VCaP (cell line): ENCODE data around the gene PHETA1.

Source experiments
- H3K27ac ChIP-seq: fragments of 450-650 bp; 2 replicates; pipeline ENCODE4 v1.5.1; 2017
- TF ChIP-seq, protein P1 (sequence below): fragments of 450-650 bp; conservative IDR thresholded peaks from 2 replicates; pipeline ENCODE4 v1.5.1; 2017; ENCODE audit warnings: mild to moderate bottlenecking, moderate library complexity

The PHETA1 gene

DNA sequence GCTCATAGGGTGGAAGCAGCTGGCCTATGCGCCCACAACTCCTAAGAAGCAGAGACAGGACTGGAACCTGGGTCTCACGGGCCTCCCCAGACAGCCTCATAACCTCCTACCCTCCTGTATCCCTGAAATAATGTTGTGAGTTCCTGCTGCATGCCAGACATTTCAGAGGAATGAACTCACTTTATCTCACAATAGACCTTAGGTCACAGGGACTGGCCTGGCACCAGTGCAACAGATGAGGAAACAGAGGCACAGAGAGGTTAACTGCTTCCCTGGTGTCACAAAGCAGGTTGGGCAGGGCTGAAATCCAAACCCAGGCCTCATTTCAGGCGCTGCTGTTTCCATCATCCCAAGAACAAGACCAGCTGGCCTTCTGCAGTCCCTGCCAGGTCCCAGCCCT, 5.3 kb downstream of the PHETA1 start:
- no peak overlapping the region for H3K27ac ChIP-seq
- TF ChIP-seq, protein P1, sequence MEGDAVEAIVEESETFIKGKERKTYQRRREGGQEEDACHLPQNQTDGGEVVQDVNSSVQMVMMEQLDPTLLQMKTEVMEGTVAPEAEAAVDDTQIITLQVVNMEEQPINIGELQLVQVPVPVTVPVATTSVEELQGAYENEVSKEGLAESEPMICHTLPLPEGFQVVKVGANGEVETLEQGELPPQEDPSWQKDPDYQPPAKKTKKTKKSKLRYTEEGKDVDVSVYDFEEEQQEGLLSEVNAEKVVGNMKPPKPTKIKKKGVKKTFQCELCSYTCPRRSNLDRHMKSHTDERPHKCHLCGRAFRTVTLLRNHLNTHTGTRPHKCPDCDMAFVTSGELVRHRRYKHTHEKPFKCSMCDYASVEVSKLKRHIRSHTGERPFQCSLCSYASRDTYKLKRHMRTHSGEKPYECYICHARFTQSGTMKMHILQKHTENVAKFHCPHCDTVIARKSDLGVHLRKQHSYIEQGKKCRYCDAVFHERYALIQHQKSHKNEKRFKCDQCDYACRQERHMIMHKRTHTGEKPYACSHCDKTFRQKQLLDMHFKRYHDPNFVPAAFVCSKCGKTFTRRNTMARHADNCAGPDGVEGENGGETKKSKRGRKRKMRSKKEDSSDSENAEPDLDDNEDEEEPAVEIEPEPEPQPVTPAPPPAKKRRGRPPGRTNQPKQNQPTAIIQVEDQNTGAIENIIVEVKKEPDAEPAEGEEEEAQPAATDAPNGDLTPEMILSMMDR: no peak

- TF ChIP-seq, protein P1: no peak
- no peak overlapping the region for H3K27ac ChIP-seq
Observed at GRCh38 chr12:111362687-111363475, 6.0 kb downstream of the PHETA1 start.

DNA sequence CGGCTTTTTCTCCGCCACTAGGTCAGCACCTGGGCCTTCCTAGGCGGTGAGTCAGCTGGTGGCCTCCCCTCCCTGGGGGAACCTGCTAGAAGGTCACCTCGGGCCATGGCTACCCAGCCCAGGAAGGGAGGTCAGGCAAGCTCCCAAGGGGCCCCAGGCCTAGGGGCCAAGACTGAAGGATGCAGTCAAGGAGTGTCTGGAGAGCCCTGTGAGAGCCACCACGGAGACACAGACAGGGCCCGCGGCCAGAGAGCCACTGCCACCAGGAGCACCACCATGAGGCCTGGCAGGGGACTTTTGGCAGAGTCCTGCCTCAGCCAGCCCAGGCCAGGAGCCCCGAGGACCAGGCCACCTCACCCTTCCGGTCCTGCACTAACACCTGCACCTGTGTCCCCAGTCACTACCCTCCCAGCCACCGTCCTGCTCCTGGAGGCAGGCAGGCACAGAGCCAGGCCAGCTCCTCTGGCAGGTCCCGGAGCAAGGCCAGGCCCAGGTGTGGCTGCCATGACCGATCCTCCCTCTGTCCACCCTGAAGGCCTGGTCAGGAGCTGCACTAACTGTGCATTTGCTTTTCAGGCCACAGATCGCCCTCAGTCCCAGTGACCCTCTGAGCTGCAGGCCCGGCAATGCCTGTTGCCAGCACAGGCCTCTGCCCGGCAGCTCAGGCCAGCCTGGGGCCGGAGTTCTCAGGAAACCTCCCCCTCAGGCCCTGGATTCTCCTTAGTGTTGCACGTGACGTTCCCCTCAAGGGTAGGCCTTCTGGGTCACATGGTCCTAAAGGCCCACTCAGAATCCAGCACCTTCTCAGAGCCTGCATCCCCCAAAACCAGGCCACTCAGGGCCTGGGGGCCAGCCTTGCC, 6.9 kb downstream of the PHETA1 start:
- TF ChIP-seq, protein P1: no peak
- H3K27ac ChIP-seq: no peak overlapping the region

DNA sequence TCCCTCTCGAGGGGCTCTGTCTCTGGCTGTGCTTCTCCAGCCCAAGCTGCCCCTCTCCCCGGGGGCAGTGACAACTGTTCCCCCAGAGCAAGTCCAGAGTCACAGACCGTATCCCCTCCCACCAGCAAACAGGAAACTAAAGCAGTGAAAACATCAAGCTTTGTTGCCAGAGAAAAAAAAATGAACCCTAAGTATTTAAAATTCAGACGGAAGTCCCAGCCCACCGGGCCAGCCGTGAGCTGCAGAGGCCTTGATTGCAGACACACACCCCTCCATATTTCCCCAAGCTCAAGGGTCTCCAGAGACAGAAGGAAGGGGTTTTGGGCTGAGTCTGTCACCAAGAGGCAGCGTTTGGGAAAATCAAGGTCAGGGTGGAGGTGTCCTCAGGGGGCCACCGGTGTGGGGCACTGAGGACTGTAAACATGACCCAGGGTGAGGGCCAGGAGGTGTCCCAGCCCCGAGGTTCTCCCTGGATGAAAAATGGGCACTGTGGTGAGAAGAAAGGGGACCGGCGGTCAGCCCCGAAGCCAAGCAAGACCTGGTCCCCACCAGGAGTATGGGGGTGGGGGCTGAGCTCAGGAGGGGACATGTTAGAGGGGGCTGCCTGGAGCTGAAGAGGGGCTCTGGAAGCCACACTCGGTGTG, 7.7 kb downstream of the PHETA1 start:
- TF ChIP-seq, protein P1: no peak

DNA sequence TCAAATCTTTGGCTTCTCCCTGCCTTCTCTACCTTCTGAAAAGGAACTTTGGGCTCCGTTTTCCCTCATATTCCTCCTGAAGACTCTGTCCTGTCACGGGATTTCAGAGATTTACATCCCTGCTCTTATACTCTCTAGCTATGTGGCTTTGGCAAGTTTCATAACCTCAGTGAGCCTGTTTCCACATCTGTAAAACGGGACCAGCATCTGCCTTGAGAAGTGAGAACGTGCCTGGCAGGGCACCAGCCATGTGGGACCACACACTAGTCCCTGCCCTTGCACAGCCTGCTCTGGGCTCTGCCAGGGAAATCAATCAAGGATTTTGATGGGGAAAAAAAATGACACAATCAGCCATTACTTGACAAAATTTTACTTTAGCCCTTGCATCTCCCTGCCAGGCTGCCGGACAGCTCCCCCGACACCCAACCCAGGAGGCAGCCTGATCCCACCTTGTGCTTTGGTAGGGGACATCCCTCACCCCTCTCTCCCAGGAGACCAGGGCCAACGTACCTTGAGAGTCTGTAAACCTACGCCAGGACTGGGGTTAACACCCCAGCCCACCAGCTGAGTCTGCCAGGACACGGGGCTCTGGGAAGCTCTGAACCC, 8.5 kb downstream of the PHETA1 start:
- H3K27ac ChIP-seq: no peak overlapping the region

More for the DNA sequence above, 7.7 kb downstream of the PHETA1 start:
- no peak overlapping the region for H3K27ac ChIP-seq

DNA sequence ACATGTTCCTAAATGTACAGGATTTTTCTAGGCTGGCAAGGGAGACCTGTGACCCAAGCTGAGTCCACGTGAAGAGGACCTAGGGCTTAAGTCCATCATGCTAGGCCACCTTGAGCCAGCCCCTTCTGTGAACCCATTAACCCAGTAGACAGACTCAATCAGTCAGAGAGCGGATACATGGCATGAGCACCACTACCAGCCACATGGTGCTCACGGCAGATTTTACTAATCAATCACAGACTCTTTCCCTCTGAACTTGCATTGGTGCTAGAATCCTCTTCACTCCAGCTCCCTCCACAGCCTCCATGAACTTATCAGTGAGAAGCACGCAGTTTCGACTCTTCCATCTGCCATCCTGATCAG, 9.0 kb downstream of the PHETA1 start:
- no peak overlapping the region for H3K27ac ChIP-seq
- TF ChIP-seq, protein P1: no peak

More for the DNA sequence above, 8.5 kb downstream of the PHETA1 start:
- TF ChIP-seq, protein P1: no peak
